IPS-20b (cell line): ENCODE measurements around the gene ADK.

Source experiments
- H3K27ac ChIP-seq: one replicate; pipeline ENCODE4 v1.5.1; 2013; ENCODE audit warnings: low read length
- H3K27me3 ChIP-seq: 2 replicates; pipeline ENCODE4 v1.6.1; 2013; ENCODE audit warnings: mild to moderate bottlenecking, low read length, inconsistent platforms; ENCODE audit not compliant: insufficient read depth
- H3K36me3 ChIP-seq: 2 replicates; pipeline ENCODE4 v1.6.1; 2013; ENCODE audit warnings: low read depth, mild to moderate bottlenecking, inconsistent platforms, low read length, moderate library complexity; ENCODE audit not compliant: insufficient read depth
- H3K4me1 ChIP-seq: 2 replicates; pipeline ENCODE4 v1.6.1; 2013; ENCODE audit warnings: mild to moderate bottlenecking, control low read depth, inconsistent platforms, low read length, moderate library complexity; ENCODE audit not compliant: insufficient read depth
- H3K4me3 ChIP-seq: 2 replicates; pipeline ENCODE4 v1.5.1; 2013; ENCODE audit warnings: mild to moderate bottlenecking, low read length, inconsistent platforms
- H3K9ac ChIP-seq: 2 replicates; pipeline ENCODE4 v1.6.1; 2013; ENCODE audit warnings: low read depth, mild to moderate bottlenecking, inconsistent platforms, low read length, moderate library complexity
- H3K9me3 ChIP-seq: 2 replicates; pipeline ENCODE4 v1.6.1; 2013; ENCODE audit warnings: mild to moderate bottlenecking, low read depth, low read length, inconsistent platforms; ENCODE audit not compliant: insufficient read depth

Gene ADK

DNA sequence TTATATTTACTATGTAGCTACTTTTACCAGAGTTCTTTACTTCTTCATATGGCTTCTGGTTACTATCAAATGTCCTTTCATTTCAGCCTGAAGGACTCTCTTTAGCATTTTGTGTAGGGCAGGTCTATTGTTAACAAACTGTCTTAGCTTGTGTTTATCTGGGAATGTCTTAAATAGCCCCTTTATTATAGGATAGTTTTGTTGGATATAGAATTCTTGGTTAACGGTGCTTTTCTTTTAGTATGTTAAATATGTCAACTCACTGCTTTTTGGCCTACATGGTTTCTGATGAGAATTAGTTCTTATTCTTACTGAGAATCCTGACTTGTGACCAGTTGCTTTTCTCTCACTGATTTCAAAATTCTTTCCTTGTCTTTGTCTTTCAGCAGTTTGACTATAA, 169.0 kb downstream of the ADK start:
- no peaks in the 10 kb centered on the region for H3K27me3 ChIP-seq
- H3K9me3 ChIP-seq = no peaks in the 10 kb centered on the region
- H3K4me3 ChIP-seq = no peak overlapping the region
- no peak overlapping the region for H3K27ac ChIP-seq
- no peaks in the 10 kb centered on the region for H3K36me3 ChIP-seq
- no peak overlapping the region for H3K9ac ChIP-seq
- H3K4me1 ChIP-seq = no peaks in the 10 kb centered on the region

DNA sequence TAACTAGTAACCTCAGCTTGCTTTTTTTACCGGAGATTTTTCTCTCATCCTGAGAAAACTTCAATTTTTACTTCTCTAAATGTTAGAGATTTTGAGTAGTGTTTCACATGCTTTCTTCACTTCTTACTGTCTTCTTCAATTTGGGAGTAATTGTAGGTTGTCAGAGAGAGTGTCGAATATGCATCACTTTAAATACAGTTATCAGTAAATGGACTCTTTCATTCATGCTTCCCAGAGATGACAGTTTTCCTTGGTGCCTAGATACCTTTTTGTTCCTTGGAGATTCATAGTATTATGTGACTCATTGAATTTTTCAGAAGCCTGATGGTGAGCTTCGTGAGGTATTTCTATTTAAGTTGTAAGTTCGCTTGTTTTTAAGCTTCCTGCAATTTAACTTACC, 169.7 kb downstream of the ADK start:
- H3K9me3 ChIP-seq = no peaks in the 10 kb centered on the region
- H3K4me1 ChIP-seq = no peaks in the 10 kb centered on the region
- no peak overlapping the region for H3K9ac ChIP-seq
- no peak overlapping the region for H3K4me3 ChIP-seq
- H3K36me3 ChIP-seq = no peaks in the 10 kb centered on the region
- no peaks in the 10 kb centered on the region for H3K27me3 ChIP-seq
- no peak overlapping the region for H3K27ac ChIP-seq

DNA sequence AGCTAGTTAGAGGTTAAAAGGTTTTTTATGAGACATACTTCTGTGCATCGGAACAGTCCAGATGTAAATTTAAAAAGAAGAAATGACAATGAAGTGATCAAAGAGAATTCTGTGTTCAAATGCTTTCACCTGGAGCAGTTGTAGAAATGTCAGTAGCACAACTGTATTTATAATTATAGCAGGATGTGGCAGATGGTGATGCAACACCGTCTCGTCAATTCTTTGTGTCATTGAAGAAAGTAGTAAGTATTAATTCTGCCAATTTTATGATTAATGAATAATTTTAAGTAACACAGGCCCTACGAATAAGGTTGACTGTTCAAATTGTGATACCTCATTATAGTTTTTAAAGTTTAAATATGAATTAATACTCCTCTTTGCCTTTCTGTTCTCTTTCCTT, 171.1 kb downstream of the ADK start:
- Histone ChIP-seq H3K4me1 (no peaks in the 10 kb centered on the region), H3K27ac (no peak overlapping the region), H3K36me3 (no peaks in the 10 kb centered on the region), H3K9ac (no peak overlapping the region), H3K9me3 (no peaks in the 10 kb centered on the region), H3K4me3 (no peak overlapping the region), H3K27me3 (no peaks in the 10 kb centered on the region)

DNA sequence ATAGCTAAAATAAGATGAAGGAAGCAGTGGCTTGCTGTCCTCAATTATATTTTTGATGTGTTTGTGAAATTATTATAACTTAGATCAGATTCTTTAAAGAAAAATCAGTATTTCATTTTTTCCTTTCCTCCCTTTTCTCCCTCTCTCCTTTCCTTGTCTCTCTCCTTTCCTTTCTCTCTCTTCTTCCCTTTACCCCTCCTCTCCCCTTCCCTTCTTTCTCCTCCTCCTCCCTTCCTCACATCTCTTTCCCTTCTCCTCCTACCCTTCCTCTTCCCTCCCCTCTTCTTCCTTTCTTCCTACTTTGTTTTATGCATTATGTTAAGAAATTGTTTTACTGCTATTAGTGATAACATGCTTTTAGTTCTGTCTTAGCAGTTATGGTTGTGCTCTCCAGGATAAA, 171.5 kb downstream of the ADK start:
- Histone ChIP-seq H3K27me3 (no peaks in the 10 kb centered on the region), H3K4me3 (no peak overlapping the region), H3K27ac (no peak overlapping the region), H3K9me3 (no peaks in the 10 kb centered on the region), H3K9ac (no peak overlapping the region), H3K36me3 (no peaks in the 10 kb centered on the region), H3K4me1 (no peaks in the 10 kb centered on the region)

DNA sequence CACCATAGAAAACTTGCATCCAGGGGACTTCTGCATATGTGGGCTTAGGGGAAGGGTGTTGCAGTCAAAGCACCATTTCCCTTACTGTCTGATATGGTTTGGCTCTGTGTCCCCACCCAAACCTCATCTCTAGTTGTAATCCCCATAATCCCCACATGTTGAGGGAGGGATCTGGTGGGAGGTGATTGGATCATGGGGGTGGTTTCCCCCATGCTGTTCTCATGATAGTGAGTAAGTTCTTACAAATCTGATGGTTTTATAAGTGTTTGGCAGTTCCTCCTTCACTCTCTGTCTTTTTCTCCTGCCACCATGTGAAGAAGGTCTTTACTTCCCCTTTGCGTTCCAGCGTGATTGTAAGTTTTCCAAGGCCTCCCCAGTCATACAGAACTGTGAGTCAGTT, 177.4 kb downstream of the ADK start:
- Histone ChIP-seq H3K9me3 (no peaks in the 10 kb centered on the region), H3K4me3 (no peak overlapping the region), H3K27me3 (no peaks in the 10 kb centered on the region), H3K36me3 (no peaks in the 10 kb centered on the region), H3K9ac (no peak overlapping the region), H3K27ac (no peak overlapping the region), H3K4me1 (no peaks in the 10 kb centered on the region)

DNA sequence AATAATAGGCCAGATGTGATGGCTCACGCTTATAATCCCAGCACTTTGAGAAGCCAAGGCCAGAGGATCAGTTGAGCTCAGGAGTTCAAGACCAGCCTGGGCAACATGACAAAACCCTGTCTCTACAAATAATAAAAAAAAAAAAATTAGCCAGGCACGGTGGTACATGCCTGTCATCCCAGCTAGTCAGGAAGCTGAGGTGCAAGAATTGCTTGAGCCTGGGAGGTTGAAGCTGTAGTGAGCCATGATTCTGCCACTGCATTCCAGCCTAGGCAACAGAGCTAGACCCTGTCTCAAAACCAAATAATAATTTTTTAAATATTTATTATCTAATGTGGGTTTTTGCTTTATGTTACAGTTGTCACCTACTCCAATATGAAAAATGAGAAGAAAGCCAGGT, 178.9 kb downstream of the ADK start:
- H3K27ac ChIP-seq = no peak overlapping the region
- H3K36me3 ChIP-seq = no peaks in the 10 kb centered on the region
- H3K4me3 ChIP-seq = no peak overlapping the region
- H3K27me3 ChIP-seq = no peaks in the 10 kb centered on the region
- H3K4me1 ChIP-seq = no peaks in the 10 kb centered on the region
- H3K9ac ChIP-seq = no peak overlapping the region
- H3K9me3 ChIP-seq = no peaks in the 10 kb centered on the region

DNA sequence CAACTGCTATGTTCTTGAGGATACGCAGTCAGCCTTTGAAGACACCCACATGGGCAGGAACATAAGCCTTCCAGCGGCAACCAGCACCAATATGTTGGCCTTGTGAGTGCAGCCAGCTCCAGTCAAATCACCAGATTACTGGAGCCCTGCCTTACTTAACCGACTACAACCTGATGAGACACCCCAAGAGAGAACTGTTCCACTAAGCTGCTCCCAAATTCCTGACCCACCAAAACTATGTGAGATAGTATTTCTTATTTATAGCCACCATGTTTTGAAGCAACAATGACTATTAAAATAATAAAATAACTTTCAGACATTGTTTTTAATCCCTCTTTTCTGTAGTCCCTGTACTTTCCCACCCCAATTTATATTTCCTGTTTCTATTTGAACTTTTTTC, 179.6 kb downstream of the ADK start:
- Histone ChIP-seq H3K9me3 (no peaks in the 10 kb centered on the region), H3K4me1 (no peaks in the 10 kb centered on the region), H3K9ac (no peak overlapping the region), H3K27ac (no peak overlapping the region), H3K27me3 (no peaks in the 10 kb centered on the region), H3K4me3 (no peak overlapping the region), H3K36me3 (no peaks in the 10 kb centered on the region)

DNA sequence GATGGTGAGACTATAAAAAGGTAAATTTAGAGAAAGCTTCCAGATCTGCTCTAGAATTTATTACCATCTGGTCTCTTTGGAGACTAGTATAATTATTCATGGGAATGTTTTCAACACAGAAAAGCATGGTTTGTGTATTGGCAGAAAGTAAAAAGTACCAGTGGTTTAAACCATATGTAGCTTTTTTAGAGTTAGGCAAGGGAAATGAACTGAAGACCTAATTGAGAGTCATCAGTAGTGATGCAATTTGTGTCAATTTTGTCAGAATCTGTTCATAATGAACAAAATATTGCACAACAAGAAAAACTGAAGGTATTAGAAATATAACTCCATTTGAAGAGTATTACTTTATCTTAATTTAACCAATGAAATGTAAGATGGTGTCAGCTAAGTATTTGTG, 181.4 kb downstream of the ADK start:
- H3K9me3 ChIP-seq = no peaks in the 10 kb centered on the region
- H3K4me1 ChIP-seq = no peaks in the 10 kb centered on the region
- H3K9ac ChIP-seq = no peak overlapping the region

DNA sequence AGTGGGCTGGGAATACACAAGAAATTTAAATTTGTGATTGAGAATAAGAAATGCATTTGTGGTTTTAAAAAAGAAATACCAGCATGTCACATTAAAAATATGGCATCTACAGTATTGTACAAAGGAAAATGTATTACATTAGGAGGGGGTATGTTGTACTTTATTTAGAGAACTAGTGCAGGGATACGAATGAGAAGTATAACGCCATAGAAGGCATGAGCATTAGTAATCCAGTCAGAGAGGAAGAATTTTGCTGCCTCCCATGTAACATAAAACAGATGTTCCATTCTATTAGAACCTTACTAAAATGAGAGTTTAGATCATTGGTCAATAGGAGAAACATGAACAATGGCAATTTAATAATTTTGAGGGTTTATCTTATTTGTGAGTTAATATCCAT, 182.2 kb downstream of the ADK start:
- Histone ChIP-seq H3K27me3 (no peaks in the 10 kb centered on the region), H3K4me1 (no peaks in the 10 kb centered on the region), H3K4me3 (no peak overlapping the region), H3K9me3 (no peaks in the 10 kb centered on the region), H3K9ac (no peak overlapping the region), H3K27ac (no peak overlapping the region), H3K36me3 (no peaks in the 10 kb centered on the region)

More for the DNA sequence above, 181.4 kb downstream of the ADK start:
- no peaks in the 10 kb centered on the region for H3K27me3 ChIP-seq
- H3K36me3 ChIP-seq = no peaks in the 10 kb centered on the region
- H3K4me3 ChIP-seq = no peak overlapping the region
- no peak overlapping the region for H3K27ac ChIP-seq

DNA sequence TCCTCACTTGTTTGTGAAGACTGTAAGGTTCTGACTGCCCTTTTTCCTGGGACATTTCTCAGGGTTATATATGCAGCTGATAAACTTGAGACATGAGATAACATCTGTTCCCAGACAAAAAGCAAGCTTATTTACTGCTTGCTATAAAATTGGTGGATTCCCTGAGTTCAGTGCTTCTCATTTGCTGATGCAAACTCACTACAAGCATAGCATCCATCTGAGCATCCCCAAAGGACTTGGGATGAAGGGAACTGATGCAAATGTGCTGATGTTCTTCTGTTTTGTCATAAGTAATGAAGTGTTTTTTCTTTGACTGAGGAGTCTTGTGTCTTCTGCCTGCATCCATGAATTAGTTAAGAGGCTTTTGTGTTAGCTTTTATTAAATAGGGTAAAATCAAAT, 183.2 kb downstream of the ADK start:
- H3K9me3 ChIP-seq = no peaks in the 10 kb centered on the region
- no peaks in the 10 kb centered on the region for H3K27me3 ChIP-seq
- H3K4me3 ChIP-seq = no peak overlapping the region
- no peak overlapping the region for H3K9ac ChIP-seq
- H3K27ac ChIP-seq = no peak overlapping the region
- H3K4me1 ChIP-seq = no peaks in the 10 kb centered on the region
- no peaks in the 10 kb centered on the region for H3K36me3 ChIP-seq

DNA sequence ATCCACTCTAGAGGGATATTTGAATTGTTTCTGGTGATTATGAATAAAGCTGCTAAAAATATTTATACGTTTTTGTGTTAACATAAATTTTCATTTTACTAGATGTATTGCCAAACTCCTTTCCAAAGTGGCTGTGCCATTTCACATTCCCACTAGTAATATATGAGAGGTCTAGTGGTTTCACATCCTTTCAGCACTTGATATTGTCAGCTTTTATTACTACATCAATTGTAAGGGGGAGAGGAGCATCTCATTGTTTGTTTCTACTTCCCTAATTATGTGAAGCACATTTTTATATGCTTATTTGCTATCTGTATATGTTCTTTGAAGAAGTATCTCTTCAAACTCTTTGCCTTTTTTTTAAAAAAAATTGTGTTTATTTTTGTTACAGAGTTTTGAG, 184.5 kb downstream of the ADK start:
- H3K4me1 ChIP-seq = no peaks in the 10 kb centered on the region
- H3K27me3 ChIP-seq = no peaks in the 10 kb centered on the region
- no peak overlapping the region for H3K4me3 ChIP-seq
- no peak overlapping the region for H3K9ac ChIP-seq
- H3K36me3 ChIP-seq = no peaks in the 10 kb centered on the region
- H3K27ac ChIP-seq = no peak overlapping the region
- no peaks in the 10 kb centered on the region for H3K9me3 ChIP-seq

DNA sequence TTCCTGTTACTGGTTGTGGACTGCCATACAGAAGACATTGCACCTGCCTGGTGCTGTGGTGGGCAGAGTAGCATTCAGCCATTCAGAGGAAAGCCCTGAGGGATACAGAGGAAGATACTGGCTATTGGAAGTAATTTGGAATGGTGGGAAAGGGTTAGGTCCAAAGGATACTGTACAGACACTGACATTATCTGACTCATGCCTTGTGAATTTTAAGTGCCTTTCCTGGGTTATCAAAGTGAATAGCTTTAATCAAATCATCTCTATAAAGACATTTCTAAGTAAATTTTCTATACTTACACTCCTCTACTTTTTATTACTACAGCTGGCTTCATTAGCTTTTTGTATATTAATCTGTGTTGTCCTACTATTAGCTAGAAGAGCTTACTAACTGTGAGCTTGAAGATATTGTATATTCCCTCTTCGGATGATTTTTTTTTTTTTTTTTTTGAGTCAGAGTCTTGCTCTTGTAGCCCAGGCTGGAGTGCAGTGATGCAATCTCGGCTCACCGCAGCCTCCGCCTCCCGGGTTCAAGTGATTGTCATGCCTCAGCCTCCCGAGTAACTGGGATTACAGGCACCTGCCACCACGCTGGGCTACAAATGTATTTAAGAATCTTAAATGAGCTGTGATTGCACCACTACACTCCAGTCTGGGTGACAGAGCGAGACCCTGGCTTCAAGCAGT, 186.5 kb downstream of the ADK start:
- Histone ChIP-seq H3K4me1 (no peaks in the 10 kb centered on the region), H3K36me3 (no peaks in the 10 kb centered on the region), H3K9ac (no peak overlapping the region), H3K27me3 (no peaks in the 10 kb centered on the region), H3K4me3 (no peak overlapping the region), H3K9me3 (no peaks in the 10 kb centered on the region), H3K27ac (no peak overlapping the region)
